Cardiac muscle cell (in vitro differentiated cells and primary cell): ENCODE results near the gene DPYD. TPM values are rescaled to one million over a fixed set of nuclear protein-coding genes. Genes with fewer than 3 reads are reported as not detected.

Source experiments
- DNase-seq, 2 donors: peaks; one replicate each; pipeline versions ENCODE4 v3.0.0 to v3.0.0-alpha.2; 2010 to 2017; ENCODE audit warnings: low read depth in 1 of 2, low spot score in 1 of 2
- H3K27ac ChIP-seq: fragments of 200-600 bp; sonication (generic); 2 replicates; pipeline ENCODE4 v1.5.1; 2016
- H3K27me3 ChIP-seq: fragments of 200-600 bp; sonication (generic); 2 replicates; pipeline ENCODE4 v1.6.0; 2016; ENCODE audit warnings: control low read depth
- H3K36me3 ChIP-seq: fragments of 200-600 bp; sonication (generic); 2 replicates; pipeline ENCODE4 v1.5.1; 2016; ENCODE audit warnings: control low read depth
- H3K4me1 ChIP-seq: fragments of 200-600 bp; sonication (generic); 2 replicates; pipeline ENCODE4 v1.8.1; 2017; ENCODE audit warnings: low read depth, mild to moderate bottlenecking, mixed run types
- H3K4me3 ChIP-seq: fragments of 200-600 bp; sonication (generic); 2 replicates; pipeline ENCODE4 v1.5.1; 2016; ENCODE audit warnings: mild to moderate bottlenecking
- H3K9me3 ChIP-seq: fragments of 200-600 bp; sonication (generic); 2 replicates; pipeline ENCODE4 v1.5.1; 2017; ENCODE audit warnings: low read depth, mild to moderate bottlenecking, control low read depth
- CTCF ChIP-seq: IDR thresholded peaks from 2 replicates; pipeline ENCODE4 v1.5.1; 2012; ENCODE audit warnings: low read depth, mild to moderate bottlenecking, low read length
- polyA plus RNA-seq: library from polyadenylated mRNA; unstranded; fragments of >200 nt; fragmentation: Nextera tagmentation; extraction: Ambion mirVana; gene quantifications from 2 replicates; pipeline ENCODE4 v1.2.1, GENCODE V29; 2016
- total RNA-seq: library from RNA; depleted of rRNA; stranded (reverse); fragments of >200 nt; gene quantifications from 2 replicates; pipeline ENCODE4 v1.2.3, GENCODE V29; 2016

The DPYD gene
- total and polyA plus RNA-seq, 2 experiments from 2014 or later = 0.66 to 2.0 TPM

- no peak overlapping the region for H3K4me3 ChIP-seq
- no peak for DNase-seq
- H3K27ac ChIP-seq = no peak overlapping the region
- no peaks in the 10 kb centered on the region for H3K9me3 ChIP-seq
- no peaks in the 10 kb centered on the region for H3K27me3 ChIP-seq
- H3K4me1 ChIP-seq = no peaks in the 10 kb centered on the region
- no peak for TF ChIP-seq CTCF
- no peaks in the 10 kb centered on the region for H3K36me3 ChIP-seq
Measured at GRCh38 chr1:97298966-97299365, 621.9 kb downstream of the DPYD start.

- Histone ChIP-seq H3K27me3 (no peaks in the 10 kb centered on the region), H3K4me1 (no peaks in the 10 kb centered on the region), H3K27ac (no peak overlapping the region), H3K9me3 (no peaks in the 10 kb centered on the region), H3K36me3 (no peaks in the 10 kb centered on the region), H3K4me3 (no peak overlapping the region)
- no peak for DNase-seq
- no peak for TF ChIP-seq CTCF
Measured at GRCh38 chr1:97297611-97298010, 623.2 kb downstream of the DPYD start.

GRCh38 chr1:97281962-97282361, 638.9 kb downstream of the DPYD start:
- Histone ChIP-seq H3K27me3 (no peaks in the 10 kb centered on the region), H3K9me3 (no peaks in the 10 kb centered on the region), H3K27ac (no peak overlapping the region), H3K4me3 (no peak overlapping the region), H3K36me3 (no peaks in the 10 kb centered on the region), H3K4me1 (no peaks in the 10 kb centered on the region)
- DNase-seq = no peak
- no peak for TF ChIP-seq CTCF

GRCh38 chr1:97277891-97278654, 642.8 kb downstream of the DPYD start:
- no peak overlapping the region for H3K4me3 ChIP-seq
- no peak for TF ChIP-seq CTCF
- H3K4me1 ChIP-seq = no peaks in the 10 kb centered on the region
- no peaks in the 10 kb centered on the region for H3K9me3 ChIP-seq
- H3K36me3 ChIP-seq = no peaks in the 10 kb centered on the region
- peak in 1 of 2 donors; percentile 75 for DNase-seq
- no peaks in the 10 kb centered on the region for H3K27me3 ChIP-seq
- H3K27ac ChIP-seq = no peak overlapping the region

GRCh38 chr1:97271916-97272788, 648.7 kb downstream of the DPYD start:
- H3K36me3 ChIP-seq = no peaks in the 10 kb centered on the region
- H3K4me3 ChIP-seq = no peak overlapping the region
- no peak overlapping the region for H3K27ac ChIP-seq
- no peaks in the 10 kb centered on the region for H3K9me3 ChIP-seq
- no peaks in the 10 kb centered on the region for H3K4me1 ChIP-seq
- DNase-seq = no peak
- no peaks in the 10 kb centered on the region for H3K27me3 ChIP-seq
- no peak for TF ChIP-seq CTCF
